Thymus (tissue), 11 donors: ENCODE data around the gene NAA80. TPM values are rescaled to one million over a fixed set of nuclear protein-coding genes. Genes with fewer than 3 reads are reported as not detected.
"Not testable (repeated sequence)": the region's sequence is repeated elsewhere in the genome, so short reads cannot be mapped to it uniquely, and the experiment has no call there.

Experiments used
- DNase-seq, 9 donors: peaks; one replicate each; pipeline ENCODE4 v3.0.0-alpha.2; 2013; ENCODE audit warnings: low spot score in 9 of 9, low read depth in 6 of 9, missing footprints in 1 of 9
- H3K27ac ChIP-seq, 2 donors: one replicate each; pipeline ENCODE4 v1.5.1; 2013; ENCODE audit warnings: control low read depth in 1 of 2, low read depth in 1 of 2, low read length in 1 of 2, mild to moderate bottlenecking in 1 of 2, moderate library complexity in 1 of 2
- H3K27me3 ChIP-seq, 2 donors: one replicate each; pipeline ENCODE4 v1.5.1; 2013; ENCODE audit warnings: low read length in 1 of 2; ENCODE audit not compliant: control insufficient read depth in 2 of 2, insufficient read depth in 1 of 2
- H3K36me3 ChIP-seq, 2 donors: one replicate each; pipeline ENCODE4 v1.5.1; 2013; ENCODE audit warnings: low read length in 1 of 2, mild to moderate bottlenecking in 1 of 2, moderate library complexity in 1 of 2; ENCODE audit not compliant: control insufficient read depth in 2 of 2, insufficient read depth in 2 of 2
- H3K4me1 ChIP-seq, 2 donors: one replicate each; pipeline ENCODE4 v1.5.1; 2013; ENCODE audit warnings: low read length in 2 of 2; ENCODE audit not compliant: control insufficient read depth in 2 of 2, insufficient read depth in 2 of 2
- H3K4me3 ChIP-seq, 2 donors: one replicate each; pipeline ENCODE4 v1.5.1; 2013; ENCODE audit warnings: low read length in 2 of 2, control low read depth in 1 of 2, mild to moderate bottlenecking in 1 of 2
- H3K9me3 ChIP-seq, 2 donors: one replicate each; pipeline ENCODE4 v1.5.1; 2013; ENCODE audit warnings: low read length in 1 of 2, mild to moderate bottlenecking in 1 of 2; ENCODE audit not compliant: control insufficient read depth in 2 of 2, insufficient read depth in 1 of 2
- WGBS: extraction: QIAGEN DNeasy Blood & Tissue Kit; methylation state at CpG from one replicate; pipeline ENCODE4 v1.1.7; 2013; 5-methylcytosine and 5-hydroxymethylcytosine counted together
- polyA plus RNA-seq: library from polyadenylated mRNA; stranded (reverse); fragments of 200-250 nt; gene quantifications from one replicate; pipeline ENCODE4 v1.2.3, GENCODE V29; 2013
- total RNA-seq: library from RNA; stranded (reverse); fragments of 120-200 nt; gene quantifications from one replicate; pipeline ENCODE4 v1.2.4, GENCODE V29; 2013
- donor health status: healthy.

The NAA80 gene
- total and polyA plus RNA-seq, 2 donors, result 6.4 to 23.7 TPM

- 98% methylated on average over 6 of the region's 6 CpGs for WGBS
- H3K4me1 ChIP-seq, result peaks cover 7 to 19% of the 10 kb centered on the region in 2 donors
- H3K4me3 ChIP-seq, result no peak overlapping the region
- H3K27ac ChIP-seq, result no peak overlapping the region
- H3K36me3 ChIP-seq, result peaks cover 37 to 42% of the 10 kb centered on the region in 2 donors
- DNase-seq, result no peak
- H3K9me3 ChIP-seq, result no peaks in the 10 kb centered on the region
- H3K27me3 ChIP-seq, result no peaks in the 10 kb centered on the region
Measured at GRCh38 chr3:50289130-50289529, 10.1 kb downstream of the NAA80 start.

- H3K9me3 ChIP-seq, result no peaks in the 10 kb centered on the region
- H3K4me3 ChIP-seq, result no peak overlapping the region
- H3K27me3 ChIP-seq, result no peaks in the 10 kb centered on the region
- H3K36me3 ChIP-seq, result peaks cover 37 to 42% of the 10 kb centered on the region in 2 donors
- no peak for DNase-seq
- H3K27ac ChIP-seq, result no peak overlapping the region
- peaks cover 7 to 19% of the 10 kb centered on the region in 2 donors for H3K4me1 ChIP-seq
- WGBS, result 97% methylated on average over 23 of the region's 23 CpGs
Measured at GRCh38 chr3:50288387-50289007, 10.7 kb downstream of the NAA80 start.

GRCh38 chr3:50287262-50287661 is 11.9 kb downstream of the NAA80 start:
- Histone ChIP-seq H3K36me3 (peaks cover 37 to 42% of the 10 kb centered on the region in 2 donors), H3K27me3 (no peaks in the 10 kb centered on the region), H3K4me3 (no peak overlapping the region), H3K4me1 (peaks cover 7 to 11% of the 10 kb centered on the region in 2 donors), H3K9me3 (no peaks in the 10 kb centered on the region), H3K27ac (no peak overlapping the region)
- WGBS, result 100% methylated on average over 1 of the region's 1 CpG
- no peak for DNase-seq

GRCh38 chr3:50286322-50287227 is 12.6 kb downstream of the NAA80 start:
- H3K4me1 ChIP-seq, result peaks cover 4 to 7% of the 10 kb centered on the region in 2 donors
- H3K27me3 ChIP-seq, result no peaks in the 10 kb centered on the region
- no peaks in the 10 kb centered on the region for H3K9me3 ChIP-seq
- 96% methylated on average over 28 of the region's 28 CpGs for WGBS
- H3K36me3 ChIP-seq, result peaks cover 37 to 42% of the 10 kb centered on the region in 2 donors
- no peak for DNase-seq
- H3K27ac ChIP-seq, result no peak overlapping the region
- no peak overlapping the region for H3K4me3 ChIP-seq

GRCh38 chr3:50284121-50284520 is 15.1 kb downstream of the NAA80 start:
- H3K4me3 ChIP-seq, H3K4me1 ChIP-seq, H3K9me3 ChIP-seq, H3K27me3 ChIP-seq, H3K27ac ChIP-seq, DNase-seq: not testable (repeated sequence)
- WGBS, result 97% methylated on average over 6 of the region's 6 CpGs
- H3K36me3 ChIP-seq, result peaks cover 28 to 29% of the 10 kb centered on the region in 2 donors

GRCh38 chr3:50279255-50280016 is 19.8 kb downstream of the NAA80 start:
- Histone ChIP-seq H3K9me3 (peaks cover 0 to 14% of the 10 kb centered on the region in 2 donors), H3K36me3 (no peaks in the 10 kb centered on the region), H3K4me1 (peaks cover 0 to 12% of the 10 kb centered on the region in 2 donors), H3K27me3 (peaks cover 34 to 52% of the 10 kb centered on the region in 2 donors), H3K27ac (no peak overlapping the region), H3K4me3 (no peak overlapping the region)
- DNase-seq, result no peak
- 95% methylated on average over 8 of the region's 8 CpGs for WGBS

- 84% methylated on average over 2 of the region's 2 CpGs for WGBS
- no peak for DNase-seq
- Histone ChIP-seq H3K4me1 (peaks cover 0 to 12% of the 10 kb centered on the region in 2 donors), H3K27ac (no peak within 1 kb of the TSS), H3K27me3 (peaks cover 39 to 57% of the 10 kb centered on the region in 2 donors), H3K4me3 (no peak within 1 kb of the TSS), H3K36me3 (no peaks in the 10 kb centered on the region), H3K9me3 (peaks cover 0 to 18% of the 10 kb centered on the region in 2 donors)
Measured at GRCh38 chr3:50278880-50279224, 20.4 kb downstream of the NAA80 start, which contains the start of gene LSMEM2. Gene LSMEM2, plus strand, starts transcription at chr3:50279087. Its CDS starts 27 bp downstream, at chr3:50279114.

GRCh38 chr3:50278123-50278879 is 20.9 kb downstream of the NAA80 start:
- DNase-seq, result no peak
- Histone ChIP-seq H3K9me3 (peaks cover 0 to 19% of the 10 kb centered on the region in 2 donors), H3K36me3 (no peaks in the 10 kb centered on the region), H3K27me3 (peaks cover 45 to 63% of the 10 kb centered on the region in 2 donors), H3K4me3 (no peak overlapping the region), H3K4me1 (peaks cover 0 to 14% of the 10 kb centered on the region in 2 donors), H3K27ac (no peak overlapping the region)
- 95% methylated on average over 4 of the region's 4 CpGs for WGBS
